ENCODE measurements around the gene DYNAP.

The DYNAP gene, protein sequence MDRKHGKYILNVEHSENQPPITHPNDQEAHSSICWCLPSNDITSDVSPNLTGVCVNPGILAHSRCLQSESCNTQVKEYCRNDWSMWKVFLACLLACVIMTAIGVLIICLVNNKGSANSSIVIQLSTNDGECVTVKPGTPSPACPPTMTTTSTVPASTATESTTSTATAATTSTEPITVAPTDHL

GRCh38 chr18:54590945-54591344, at the start of gene DYNAP:
TSS of gene DYNAP (plus strand) at chr18:54591245. CDS start at chr18:54591283, 38 bp downstream.
- DNase-seq, result no peak

- DNase-seq, result no peak
Measured at GRCh38 chr18:54551590-54551989, 39.5 kb upstream of the DYNAP start.

GRCh38 chr18:54555286-54555685, 35.8 kb upstream of the DYNAP start:
- DNase-seq, result no peak

DNA sequence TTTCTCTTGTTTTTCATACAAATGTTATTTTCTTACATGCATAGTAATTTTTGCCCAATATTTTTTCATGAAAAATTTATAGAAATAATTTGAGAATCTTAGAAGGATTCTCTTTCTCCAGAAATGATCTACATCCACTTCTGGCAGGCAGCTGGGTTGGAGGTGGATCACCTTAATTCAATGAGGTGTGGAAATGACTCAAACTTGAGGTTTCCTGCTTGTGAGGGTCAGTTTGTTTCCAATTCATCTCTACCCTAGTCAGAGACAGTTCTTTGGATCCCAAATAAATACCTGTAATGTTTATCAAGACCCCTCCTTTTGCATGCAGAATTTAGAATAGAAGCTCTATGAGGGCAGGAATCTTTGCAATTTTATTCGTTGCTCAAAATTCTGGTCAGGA, 35.0 kb upstream of the DYNAP start:
- no peak for DNase-seq

- no peak for DNase-seq
Measured at GRCh38 chr18:54557958-54558357, 33.1 kb upstream of the DYNAP start.

GRCh38 chr18:54558609-54559585, 32.1 kb upstream of the DYNAP start:
- DNase-seq, result peak in 1 of 2 donors; percentile 16

GRCh38 chr18:54561706-54562267, 29.3 kb upstream of the DYNAP start:
- DNase-seq, result no peak

GRCh38 chr18:54580202-54580729, 10.8 kb upstream of the DYNAP start:
- no peak for DNase-seq

GRCh38 chr18:54584065-54584464, 7.0 kb upstream of the DYNAP start:
- no peak for DNase-seq

DNA sequence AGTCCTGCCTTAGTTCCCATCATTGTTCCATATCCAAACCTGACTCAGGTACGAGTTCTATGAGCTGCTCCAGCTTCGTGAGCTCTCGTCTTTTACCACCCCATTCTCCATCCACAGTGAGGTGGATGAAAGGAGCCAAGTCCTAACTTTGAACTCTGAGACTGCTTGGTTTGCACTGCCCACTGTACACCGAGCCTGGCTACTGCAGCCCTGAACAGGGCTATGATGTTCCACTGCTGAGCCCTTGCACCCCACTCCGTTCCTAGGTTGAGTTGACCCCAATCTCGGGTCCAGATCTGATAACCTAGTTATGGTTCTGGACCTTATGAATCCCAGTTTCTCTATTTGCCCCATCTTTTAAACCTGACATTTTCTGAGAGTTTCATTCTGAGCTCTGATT, 5.3 kb upstream of the DYNAP start:
- no peak for DNase-seq

- no peak for DNase-seq
Measured at GRCh38 chr18:54604211-54604610, 13.2 kb downstream of the DYNAP start.

DNA sequence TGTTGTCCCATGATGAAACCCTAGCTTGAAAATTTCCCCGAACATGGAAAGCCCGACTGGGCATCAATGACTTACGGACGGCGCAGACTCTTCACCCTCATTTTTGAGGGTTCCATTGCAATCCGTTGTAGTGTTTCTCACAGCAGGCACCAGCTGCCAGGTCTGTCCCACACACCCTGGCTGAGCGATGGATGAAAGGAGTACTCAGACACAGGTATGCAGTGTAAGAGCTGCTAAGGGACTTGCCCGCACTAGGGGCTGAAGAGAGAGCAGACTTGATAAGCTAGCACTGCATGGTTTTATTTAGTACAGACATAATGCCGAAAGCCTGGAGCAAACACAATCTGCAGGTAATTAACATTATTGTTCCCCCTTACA, 15.8 kb downstream of the DYNAP start:
- DNase-seq, result no peak

- DNase-seq, result no peak
Measured at GRCh38 chr18:54607213-54608027, 16.4 kb downstream of the DYNAP start.

- DNase-seq, result no peak
Measured at GRCh38 chr18:54608028-54608642, 17.1 kb downstream of the DYNAP start.

DNA sequence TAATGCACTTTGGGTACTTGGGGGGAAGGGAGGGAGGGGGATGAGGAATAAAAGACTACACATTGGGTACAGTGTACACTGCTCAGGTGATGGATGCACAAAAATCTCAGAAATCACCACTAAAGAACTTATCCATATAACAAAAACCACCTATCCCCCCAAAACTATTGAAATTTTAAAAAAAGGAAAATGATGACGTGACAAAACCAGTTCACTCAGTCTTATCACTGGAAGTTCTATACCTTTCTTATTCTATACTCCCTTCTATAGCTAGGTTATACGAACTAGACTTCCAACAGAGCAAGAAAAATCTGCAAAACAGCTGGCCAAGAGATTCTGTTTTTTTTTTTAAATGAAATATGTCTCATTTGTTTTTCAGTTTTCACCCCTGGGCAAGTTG, 20.8 kb downstream of the DYNAP start:
- DNase-seq, result no peak

DNA sequence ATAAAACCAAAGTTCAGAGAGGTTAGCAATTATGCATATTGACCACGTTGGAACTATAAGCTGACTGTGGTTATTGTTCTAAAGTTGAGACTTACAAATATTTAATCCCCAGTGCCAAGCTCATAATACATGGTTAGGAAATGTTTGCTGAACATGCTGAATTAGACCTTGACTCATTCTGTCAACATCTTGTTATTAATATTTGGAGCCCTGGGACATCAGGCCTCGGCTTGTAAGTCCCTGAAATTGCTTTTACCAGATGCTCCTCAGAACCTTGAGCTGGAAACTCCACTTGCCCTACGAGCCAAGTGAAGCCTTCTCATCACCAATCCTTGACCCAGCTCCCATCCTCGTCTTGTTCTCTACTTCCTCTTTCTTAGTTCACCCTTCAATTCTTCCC, 21.2 kb downstream of the DYNAP start:
- no peak for DNase-seq

GRCh38 chr18:54613174-54613573, 22.1 kb downstream of the DYNAP start:
- no peak for DNase-seq

GRCh38 chr18:54616220-54616848, 25.3 kb downstream of the DYNAP start:
- no peak for DNase-seq

GRCh38 chr18:54622084-54622483, 31.0 kb downstream of the DYNAP start:
- DNase-seq, result no peak

DNA sequence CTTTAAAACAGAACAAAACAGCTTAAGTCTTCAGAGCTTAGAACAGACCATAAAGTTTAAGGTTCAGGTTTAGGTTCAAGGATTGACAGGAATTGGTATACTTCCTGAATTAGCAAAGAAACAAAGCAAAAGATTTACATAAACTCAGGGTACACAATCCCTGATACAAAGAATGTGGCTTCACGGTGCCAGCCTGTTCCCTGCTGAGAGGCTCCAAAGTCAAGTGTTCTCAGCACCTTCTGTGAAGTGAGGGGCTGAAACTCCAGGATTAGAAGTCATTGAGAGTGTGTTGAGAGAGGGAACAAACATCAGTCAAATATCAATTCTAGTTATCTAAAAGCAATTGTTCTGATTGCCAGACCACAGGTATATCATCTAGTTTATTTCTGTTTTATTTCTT, 35.7 kb downstream of the DYNAP start:
- DNase-seq, result no peak

DNA sequence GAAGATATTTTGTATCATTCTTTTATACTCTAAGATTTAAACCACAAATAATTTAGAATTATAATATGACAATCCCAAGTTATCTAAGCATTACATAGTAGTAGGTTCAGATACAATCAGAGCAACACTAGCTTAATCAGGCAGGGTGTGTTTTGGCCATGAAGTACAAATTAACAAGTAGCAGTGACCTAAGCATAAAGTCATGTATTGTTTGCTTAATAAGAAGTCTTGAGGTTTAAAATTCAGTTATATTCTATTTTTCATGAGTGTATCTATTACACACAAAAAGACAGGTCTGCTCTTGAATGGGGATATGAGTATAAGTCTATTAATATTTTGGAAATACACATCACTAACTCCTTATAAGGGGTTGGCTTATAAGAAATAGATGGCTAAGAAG, 39.9 kb downstream of the DYNAP start:
- DNase-seq, result no peak

DNA sequence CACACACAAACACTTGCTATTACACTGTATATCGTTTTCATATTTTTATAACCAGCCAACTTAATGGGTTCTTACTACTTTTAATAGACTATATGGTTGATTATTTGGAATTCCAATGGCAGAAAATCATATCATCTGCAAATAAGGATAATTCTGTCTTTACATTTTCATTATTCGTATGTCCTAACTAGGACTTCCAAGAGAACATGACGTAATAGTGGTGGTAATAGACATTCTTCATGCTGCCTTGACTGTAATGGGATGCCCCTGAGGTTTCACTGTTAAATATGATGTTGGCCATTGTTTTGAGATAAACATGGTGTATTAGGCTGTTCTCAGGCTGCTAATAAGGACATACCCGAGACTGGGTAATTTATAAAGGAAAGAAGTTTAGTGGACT, 45.2 kb downstream of the DYNAP start:
- no peak for DNase-seq
